Gastrocnemius medialis (tissue), 4 donors: Measurements from ENCODE around the gene OR5B12.

Experiments
- POLR2A ChIP-seq, 2 donors: fragments of 450-650 bp; IDR thresholded peaks; one replicate each; pipeline ENCODE4 v1.6.1; 2017; ENCODE audit warnings: antibody characterized with exemption in 2 of 2, mild to moderate bottlenecking in 2 of 2, moderate library complexity in 2 of 2
- TF ChIP-seq, protein P1 (sequence below), 5 experiments: fragments of 450-650 bp in 3 of 5; fragments of 200-600 bp in 2 of 5; sonication (generic) in 2 of 5; IDR thresholded peaks in 4 of 5; conservative IDR thresholded peaks in 1 of 5; 1 replicate in 4 of 5; 2 replicates in 1 of 5; pipeline ENCODE4 v1.5.1; 2016 to 2019; ENCODE audit warnings: antibody characterized with exemption in 5 of 5, mild to moderate bottlenecking in 3 of 5, moderate library complexity in 3 of 5

DNA sequence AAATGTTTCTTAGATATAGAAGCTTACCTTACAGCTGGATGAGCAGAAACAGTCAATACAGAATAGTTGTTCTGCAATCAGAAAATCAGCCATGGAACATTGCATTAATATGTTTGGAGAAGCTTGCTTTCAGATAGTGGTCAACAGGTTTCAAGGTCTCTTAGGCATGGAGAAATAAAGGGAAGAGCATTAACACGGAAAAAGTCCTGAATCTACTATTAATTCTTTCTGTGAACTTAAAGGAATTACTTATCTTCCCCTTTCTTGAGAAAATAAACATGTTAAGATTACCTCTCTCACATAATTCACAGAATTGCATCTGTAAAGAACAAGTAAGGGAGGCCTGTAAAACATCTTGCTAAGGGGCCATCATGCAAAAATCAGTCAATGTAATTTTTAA is 35.3 kb downstream of the OR5B12 start, which contains the start of gene OR5B3:
- TF ChIP-seq, protein P1, sequence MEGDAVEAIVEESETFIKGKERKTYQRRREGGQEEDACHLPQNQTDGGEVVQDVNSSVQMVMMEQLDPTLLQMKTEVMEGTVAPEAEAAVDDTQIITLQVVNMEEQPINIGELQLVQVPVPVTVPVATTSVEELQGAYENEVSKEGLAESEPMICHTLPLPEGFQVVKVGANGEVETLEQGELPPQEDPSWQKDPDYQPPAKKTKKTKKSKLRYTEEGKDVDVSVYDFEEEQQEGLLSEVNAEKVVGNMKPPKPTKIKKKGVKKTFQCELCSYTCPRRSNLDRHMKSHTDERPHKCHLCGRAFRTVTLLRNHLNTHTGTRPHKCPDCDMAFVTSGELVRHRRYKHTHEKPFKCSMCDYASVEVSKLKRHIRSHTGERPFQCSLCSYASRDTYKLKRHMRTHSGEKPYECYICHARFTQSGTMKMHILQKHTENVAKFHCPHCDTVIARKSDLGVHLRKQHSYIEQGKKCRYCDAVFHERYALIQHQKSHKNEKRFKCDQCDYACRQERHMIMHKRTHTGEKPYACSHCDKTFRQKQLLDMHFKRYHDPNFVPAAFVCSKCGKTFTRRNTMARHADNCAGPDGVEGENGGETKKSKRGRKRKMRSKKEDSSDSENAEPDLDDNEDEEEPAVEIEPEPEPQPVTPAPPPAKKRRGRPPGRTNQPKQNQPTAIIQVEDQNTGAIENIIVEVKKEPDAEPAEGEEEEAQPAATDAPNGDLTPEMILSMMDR (IDR thresholded peaks at IDR 0.05 in 4 of 5, conservative IDR thresholded peaks at IDR 0.05 in 1 of 5): no peak
- TF ChIP-seq POLR2A (IDR thresholded peaks at IDR 0.05): no peak
